ENCODE results near the gene PGPEP1. TPM values are rescaled to one million over a fixed set of nuclear protein-coding genes. Genes with fewer than 3 reads are reported as not detected.

PGPEP1 gene
- total and polyA plus RNA-seq, 2 donors (not counting 3 experiments of a cell fraction or from before 2014, with no cell fraction given), result 9.9 to 27.2 TPM

DNA sequence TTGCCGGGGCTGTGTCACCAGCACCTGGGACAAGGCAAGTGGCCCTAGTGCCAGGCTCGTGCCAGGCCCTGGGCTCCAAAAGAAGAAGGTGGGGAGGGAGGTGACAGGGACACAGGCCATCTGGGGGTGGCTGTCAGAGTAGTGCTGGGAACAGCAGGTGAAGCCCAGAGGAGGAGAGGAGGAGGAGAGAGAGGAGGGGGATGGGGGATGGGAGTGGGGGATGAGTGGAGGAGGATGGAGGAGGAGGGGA lies 36.3 kb upstream of the PGPEP1 start:
- TF ChIP-seq JUN (IDR thresholded peaks at IDR 0.05; ENCODE audit: borderline replicate concordance, insufficient read depth, insufficient read length, low read depth) (no peak), MYC (IDR thresholded peaks at IDR 0.05; ENCODE audit: low read depth, low read length) (no peak), GATA2 (IDR thresholded peaks at IDR 0.05; ENCODE audit: insufficient read depth, insufficient read length, low read depth, low read length) (no peak), CTCF (IDR thresholded peaks at IDR 0.05; ENCODE audit: extremely low read depth in 1 of 2, insufficient read depth in 1 of 2, low read depth in 1 of 2, low read length in 2 of 2) (no peak), POLR2AphosphoS5 (IDR thresholded peaks at IDR 0.05; ENCODE audit: insufficient read depth, low read depth, low read length) (no peak), EZH2 (IDR thresholded peaks at IDR 0.05; ENCODE audit: borderline replicate concordance, low read depth, low read length, severe bottlenecking) (no peak), POLR2A (IDR thresholded peaks at IDR 0.05; ENCODE audit: low read depth, low read length) (no peak), FOS (IDR thresholded peaks at IDR 0.05; ENCODE audit: borderline replicate concordance, insufficient read depth, low read length) (no peak)
- TF ChIP-seq, protein P1, sequence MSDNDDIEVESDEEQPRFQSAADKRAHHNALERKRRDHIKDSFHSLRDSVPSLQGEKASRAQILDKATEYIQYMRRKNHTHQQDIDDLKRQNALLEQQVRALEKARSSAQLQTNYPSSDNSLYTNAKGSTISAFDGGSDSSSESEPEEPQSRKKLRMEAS (IDR thresholded peaks at IDR 0.05; ENCODE audit: insufficient read depth, insufficient read length), result no peak
- no peaks in the 10 kb centered on the region for H3K9me1 ChIP-seq (replicated peaks; ENCODE audit: control insufficient read depth, extremely low read depth, insufficient read depth, low read length)
- ChIA-PET CTCF (interaction anchor here (1.2 to 2.1 kb wide), 11 partner anchors 11 to 191 kb away, joined by 3 to 39 read pairs (median 7); partner anchors contain the start of genes GDF15 and LSM4), POLR2A (interaction anchor here (0.5 to 5.3 kb wide), 6 partner anchors 11 to 82 kb away, joined by 3 to 73 read pairs (median 6); partner anchors contain the start of genes GDF15, JUND and LSM4)
- H3K27me3 ChIP-seq (ENCODE audit: control insufficient read depth in 2 of 2, insufficient read depth in 2 of 2, low read length in 2 of 2), result no peaks in the 10 kb centered on the region
- H3K4me3 ChIP-seq (replicated peaks in 1 of 3; ENCODE audit: insufficient read depth in 1 of 3, low read depth in 1 of 3, low read length in 3 of 3), result no peak overlapping the region
- no peak for FAIRE-seq
- H3K4me2 ChIP-seq (ENCODE audit: insufficient read depth, low read length), result no peak overlapping the region
- H3K79me2 ChIP-seq (ENCODE audit: control insufficient read depth, insufficient read depth, low read length), result no peaks in the 10 kb centered on the region
- dilution Hi-C loops (cut with MboI; ENCODE audit: extremely low pct_ligation_motif_present, low sequenced_read_pairs), result no loop called here
- intact Hi-C loops (cut with micrococcal nuclease), result loop anchor here (1.0 kb wide), 3 partner anchors 12 to 22 kb away; no protein-coding TSS in a partner anchor
- BruUV-seq (replicated peaks), result no TSS peak
- H2AFZ ChIP-seq (ENCODE audit: low read depth, low read length), result peak overlapping the region; percentile 46
- H3K36me3 ChIP-seq (ENCODE audit: control insufficient read depth in 2 of 2, extremely low read depth in 1 of 2, insufficient read depth in 2 of 2, low read length in 2 of 2), result peaks cover 0 to 2% of the 10 kb centered on the region in 2 experiments
- peak overlapping the region; percentile 13 for H3K9ac ChIP-seq (replicated peaks; ENCODE audit: extremely low read depth, insufficient read depth, low read length)
- H4K20me1 ChIP-seq (replicated peaks; ENCODE audit: control insufficient read depth, extremely low read depth, insufficient read depth, low read length), result no peaks in the 10 kb centered on the region
- no peak for DNase-seq (ENCODE audit: low read depth, low spot score)
- H3K9me3 ChIP-seq (replicated peaks; ENCODE audit: control insufficient read depth, insufficient read depth, low read length), result no peaks in the 10 kb centered on the region
- H3K27ac ChIP-seq (ENCODE audit: insufficient read depth, low read depth, low read length), result peak overlapping the region; percentile 98
- H3K4me1 ChIP-seq (ENCODE audit: control insufficient read depth, extremely low read depth, insufficient read depth, low read length), result peaks cover 21% of the 10 kb centered on the region
